Stomach (tissue), 9 donors: ENCODE results near the gene UBAP2L. TPM values are rescaled to one million over a fixed set of nuclear protein-coding genes. Genes with fewer than 3 reads are reported as not detected.
A peak's percentile ranks its signal among the peaks of the same experiment; 100 is the strongest.
"Not testable (repeated sequence)": the region's sequence is repeated elsewhere in the genome, so short reads cannot be mapped to it uniquely, and the experiment has no call there.

ENCODE experiments used
- DNase-seq, 2 donors: peaks; one replicate each; pipeline versions ENCODE4 v3.0.0 to v3.0.0-alpha.2; 2013 to 2019
- H3K27ac ChIP-seq, 5 donors: fragments of 200-600 bp in 4 of 5; sonication (generic) in 4 of 5; one replicate each; pipeline ENCODE4 v1.5.1; 2013 to 2019; ENCODE audit warnings: mild to moderate bottlenecking in 1 of 5, moderate library complexity in 1 of 5
- H3K27me3 ChIP-seq, 3 donors: fragments of 200-600 bp; sonication (generic); one replicate each; pipeline ENCODE4 v1.5.1; 2017 to 2019; ENCODE audit warnings: mixed run types in 1 of 3
- H3K36me3 ChIP-seq, 4 donors: fragments of 200-600 bp; sonication (generic); 1 replicate in 3 of 4; 2 replicates in 1 of 4; pipeline ENCODE4 v1.5.1; 2016 to 2019
- H3K4me1 ChIP-seq, 4 donors: fragments of 200-600 bp; sonication (generic); one replicate each; pipeline ENCODE4 v1.5.1; 2016 to 2019
- H3K4me3 ChIP-seq, 4 donors: fragments of 200-600 bp; sonication (generic) in 3 of 4; one replicate each; pipeline ENCODE4 v1.5.1; 2016 to 2019; ENCODE audit warnings: mild to moderate bottlenecking in 1 of 4
- H3K9me3 ChIP-seq, 4 donors: fragments of 200-600 bp; sonication (generic); one replicate each; pipeline ENCODE4 v1.5.1; 2016 to 2019
- CTCF ChIP-seq, 7 experiments: fragments of 450-650 bp in 4 of 7; fragments of 200-600 bp in 3 of 7; sonication (generic) in 3 of 7; IDR thresholded peaks; one replicate each; pipeline ENCODE4 v1.5.1; 2016 to 2019; ENCODE audit warnings: antibody characterized with exemption in 7 of 7, control low read depth in 2 of 7, mild to moderate bottlenecking in 1 of 7
- EP300 ChIP-seq: sonication (generic); formaldehyde crosslinking; IDR thresholded peaks from one replicate; pipeline ENCODE4 v1.6.1; 2017; ENCODE audit warnings: antibody characterized with exemption
- POLR2A ChIP-seq, 4 donors: fragments of 450-650 bp; IDR thresholded peaks; one replicate each; pipeline ENCODE4 v1.6.1; 2016; ENCODE audit warnings: antibody characterized with exemption in 4 of 4, control low read depth in 2 of 4, mild to moderate bottlenecking in 1 of 4, moderate library complexity in 1 of 4
- POLR2AphosphoS5 ChIP-seq, 3 donors: sonication (generic); formaldehyde crosslinking; IDR thresholded peaks; one replicate each; pipeline ENCODE4 v1.6.1; 2016; ENCODE audit warnings: antibody characterized with exemption in 3 of 3
- WGBS, 5 donors: extraction: QIAGEN DNeasy Blood & Tissue Kit in 3 of 5; methylation state at CpG; one replicate each; pipeline versions ENCODE4 v1.1.5 to v1.1.7; 2013 to 2018; 5-methylcytosine and 5-hydroxymethylcytosine counted together
- intact Hi-C: fragments of 100-400 bp; cut with DNase I; formaldehyde crosslinking; loops from one replicate; pipeline ENCODE4 v1.15.1; 2023; ENCODE audit warnings: low total_unique reads
- polyA plus RNA-seq, 3 donors: library from polyadenylated mRNA; stranded (reverse); fragments of 200-250 nt; gene quantifications; one replicate each; pipeline ENCODE4 v1.2.3, GENCODE V29; 2013
- total RNA-seq, 5 donors: library from RNA; depleted of rRNA; stranded (reverse); fragments of >200 nt; gene quantifications; one replicate each; pipeline versions ENCODE4 v1.1.0 to v1.2.3, GENCODE V29; 2014 to 2016
- donor health status: healthy with polysubstance abuse.
- donor health status: Bipolar disorder and iron deficiency.
- donor health status: healthy.

UBAP2L gene
- total and polyA plus RNA-seq, 8 donors: 25.2 to 109 (median 53.6) TPM

- peaks cover 6 to 29% (median 21%) of the 10 kb centered on the region in 4 donors for H3K4me1 ChIP-seq
- H3K4me3 ChIP-seq: peak within 1 kb of the TSS; percentile 72 to 85 (median 76)
- no peaks in the 10 kb centered on the region for H3K9me3 ChIP-seq
- TF ChIP-seq EP300 (no peak), POLR2AphosphoS5 (IDR thresholded peaks at IDR 0.05) (peak; percentile 88 to 98 (median 94)), POLR2A (IDR thresholded peaks at IDR 0.05) (peak in 1 of 4 donors; percentile 35), CTCF (IDR thresholded peaks at IDR 0.05) (peak in 5 of 7 experiments; percentile 59 to 94 (median 70))
- no peaks in the 10 kb centered on the region for H3K27me3 ChIP-seq
- peak within 1 kb of the TSS; percentile 84 to 94 (median 91) for H3K27ac ChIP-seq
- H3K36me3 ChIP-seq: peaks cover 30 to 71% (median 69%) of the 10 kb centered on the region in 4 donors
- peak; percentile 95 to 98 for DNase-seq
- intact Hi-C loops: loop anchor here (10.0 kb wide), 1 partner anchor 62 kb away; no protein-coding TSS in a partner anchor
- 0 to 1% (median 0%) methylated on average over 47 of the region's 47 CpGs for WGBS, 5 donors
These were observed 51.7 kb downstream of the UBAP2L start, which contains the start of gene HAX1 for GRCh38 chr1:154272217-154272998. Gene HAX1, plus strand, starts transcription at chr1:154272629. Its CDS starts 95 bp downstream, at chr1:154272724.

- 41 to 48% (median 44%) methylated on average over 13 of the region's 13 CpGs for WGBS, 5 donors
- Histone ChIP-seq H3K27me3 (no peaks in the 10 kb centered on the region), H3K4me3 (peak overlapping the region; percentile 72 to 85 (median 76)), H3K27ac (peak overlapping the region; percentile 84 to 94 (median 91)), H3K36me3 (peaks cover 32 to 72% (median 64%) of the 10 kb centered on the region in 4 donors), H3K9me3 (no peaks in the 10 kb centered on the region), H3K4me1 (peaks cover 6 to 29% (median 21%) of the 10 kb centered on the region in 4 donors)
- TF ChIP-seq POLR2AphosphoS5 (IDR thresholded peaks at IDR 0.05) (no peak), CTCF (IDR thresholded peaks at IDR 0.05) (no peak), EP300 (no peak), POLR2A (IDR thresholded peaks at IDR 0.05) (no peak)
- no peak for DNase-seq
- intact Hi-C loops: loop anchor here (10.0 kb wide), 1 partner anchor 62 kb away; no protein-coding TSS in a partner anchor
These were observed 52.3 kb downstream of the UBAP2L start for GRCh38 chr1:154272999-154273563.

- Histone ChIP-seq H3K9me3 (no peaks in the 10 kb centered on the region), H3K36me3 (peaks cover 15 to 42% (median 33%) of the 10 kb centered on the region in 4 donors), H3K27me3 (no peaks in the 10 kb centered on the region), H3K4me3 (no peak overlapping the region), H3K27ac (no peak overlapping the region), H3K4me1 (peaks cover 6 to 22% (median 16%) of the 10 kb centered on the region in 4 donors)
- WGBS, 5 donors: 89 to 93% (median 89%) methylated on average over 7 of the region's 7 CpGs
- TF ChIP-seq POLR2A (IDR thresholded peaks at IDR 0.05) (no peak), CTCF (IDR thresholded peaks at IDR 0.05) (no peak), POLR2AphosphoS5 (IDR thresholded peaks at IDR 0.05) (no peak), EP300 (no peak)
- intact Hi-C loops: loop anchor here (10.0 kb wide), 1 partner anchor 58 kb away; no protein-coding TSS in a partner anchor
- peak in 1 of 2 donors; percentile 25 for DNase-seq
These were observed 56.0 kb downstream of the UBAP2L start for GRCh38 chr1:154276797-154277196.

- H3K4me3 ChIP-seq, intact Hi-C loops, H3K27me3 ChIP-seq, DNase-seq, H3K4me1 ChIP-seq, H3K9me3 ChIP-seq, H3K36me3 ChIP-seq, H3K27ac ChIP-seq: not testable (repeated sequence)
- 92 to 100% (median 92%) methylated on average over 10 to 27 of the region's 30 CpGs for WGBS, 5 donors
These were observed 66.8 kb downstream of the UBAP2L start for GRCh38 chr1:154287591-154287990.
